Rectal smooth muscle tissue (tissue), 1 donor: ENCODE results near the gene PDGFD.
A peak's percentile ranks its signal among the peaks of the same experiment; 100 is the strongest.

Experiments
- H3K27ac ChIP-seq: one replicate; pipeline ENCODE4 v1.7.0; 2013; ENCODE audit warnings: low read depth, low read length, inconsistent platforms
- H3K27me3 ChIP-seq: one replicate; pipeline ENCODE4 v1.7.0; 2013; ENCODE audit warnings: low read length; ENCODE audit not compliant: control insufficient read depth, insufficient read depth
- H3K36me3 ChIP-seq: one replicate; pipeline ENCODE4 v1.7.0; 2013; ENCODE audit warnings: low read length; ENCODE audit not compliant: control insufficient read depth, insufficient read depth
- H3K4me1 ChIP-seq: one replicate; pipeline ENCODE4 v1.7.0; 2013; ENCODE audit warnings: low read length; ENCODE audit not compliant: control insufficient read depth, insufficient read depth
- H3K4me3 ChIP-seq: one replicate; pipeline ENCODE4 v1.7.0; 2013; ENCODE audit warnings: low read length
- H3K9ac ChIP-seq: one replicate; pipeline ENCODE4 v1.7.0; 2013; ENCODE audit warnings: low read length

The PDGFD gene

DNA sequence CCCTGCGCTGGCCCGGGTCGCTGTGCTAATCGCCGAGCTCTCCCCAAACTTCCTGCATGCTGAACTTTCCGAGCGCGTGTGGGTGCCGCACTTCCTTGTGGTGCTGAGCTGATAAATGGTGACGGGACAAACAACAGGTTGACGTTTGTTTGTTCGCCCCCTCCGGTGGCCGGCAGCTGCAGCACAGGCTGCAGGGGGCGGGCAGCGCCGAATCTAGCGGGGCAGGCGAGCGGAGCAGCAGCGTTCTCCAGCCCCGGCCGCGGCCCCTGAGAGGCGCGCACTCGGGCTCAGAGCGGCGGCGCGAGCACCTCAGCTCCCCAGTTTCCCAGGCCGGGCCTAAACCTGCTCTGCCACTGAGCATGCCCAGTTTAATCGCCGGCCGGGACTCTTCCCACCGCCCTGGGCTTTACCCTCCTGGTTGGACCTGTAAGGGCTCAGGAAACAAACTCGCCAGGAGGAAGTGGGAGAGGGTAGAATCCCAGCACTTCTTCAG is at the start of gene PDGFD:
Gene PDGFD (minus strand): TSS at position 120 of the 493 bp plus-strand sequence.
- Histone ChIP-seq H3K27me3 (no peaks in the 10 kb centered on the region), H3K4me3 (peak within 1 kb of the TSS; percentile 50), H3K36me3 (no peaks in the 10 kb centered on the region), H3K4me1 (no peaks in the 10 kb centered on the region), H3K9ac (no peak within 1 kb of the TSS), H3K27ac (no peak within 1 kb of the TSS)

DNA sequence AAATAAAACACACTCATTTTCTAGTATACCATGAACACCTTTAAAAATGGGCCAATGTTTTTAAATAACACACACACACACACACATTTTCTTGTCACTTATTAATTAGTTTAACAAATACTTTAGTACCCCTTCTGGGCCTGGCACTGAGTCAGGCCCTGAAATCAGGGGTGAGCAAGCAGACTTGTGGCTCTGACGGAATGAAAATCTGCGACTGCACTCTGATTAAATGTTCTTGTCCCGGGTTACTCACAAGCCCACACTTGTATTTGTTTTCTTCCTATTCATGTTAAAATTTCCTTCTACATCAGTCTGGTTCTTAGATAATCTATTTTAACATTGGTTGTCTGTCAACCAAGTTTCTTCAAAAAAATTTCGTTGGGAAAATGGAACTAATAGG is 43.0 kb upstream of the PDGFD start:
- Histone ChIP-seq H3K27ac (no peak overlapping the region), H3K27me3 (no peaks in the 10 kb centered on the region), H3K4me1 (no peaks in the 10 kb centered on the region), H3K9ac (no peak overlapping the region), H3K4me3 (no peak overlapping the region), H3K36me3 (no peaks in the 10 kb centered on the region)

DNA sequence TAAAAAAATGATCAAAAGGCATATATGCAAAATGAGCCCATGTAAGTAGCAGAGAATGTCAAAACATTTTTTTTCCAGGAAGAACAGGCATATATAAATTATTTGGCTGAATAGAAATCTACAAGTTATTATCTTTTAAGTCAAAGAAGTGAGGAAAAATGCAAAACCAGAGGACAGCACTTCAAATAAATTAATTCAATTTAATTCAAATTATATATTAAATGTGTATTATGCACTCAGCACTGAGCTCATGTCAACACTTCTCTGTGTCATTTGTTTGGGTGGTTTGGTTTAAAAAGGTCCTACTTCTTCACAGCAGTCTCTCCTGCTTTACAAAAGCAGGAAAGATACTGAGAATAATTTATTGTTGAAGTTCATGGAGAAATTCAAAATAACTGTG is 41.9 kb upstream of the PDGFD start:
- H3K4me1 ChIP-seq = no peaks in the 10 kb centered on the region
- H3K9ac ChIP-seq = no peak overlapping the region
- no peaks in the 10 kb centered on the region for H3K27me3 ChIP-seq

DNA sequence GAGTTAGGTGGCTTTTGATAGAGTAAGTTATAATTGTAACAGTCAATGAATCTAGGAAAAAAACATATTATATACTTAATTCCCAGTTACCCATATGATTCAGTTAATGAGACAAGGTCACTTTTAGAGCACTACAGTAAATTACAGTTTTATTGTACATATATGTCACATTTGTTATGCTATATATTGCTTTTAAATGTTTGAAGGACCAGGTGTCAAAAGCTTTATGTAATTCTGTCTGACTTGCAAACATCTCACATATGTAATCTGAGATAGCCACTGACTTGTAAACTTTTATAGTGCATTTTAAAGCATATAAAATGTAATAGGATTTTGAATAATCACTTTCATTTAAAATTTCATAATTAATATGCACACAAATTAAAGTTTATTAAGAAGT is 36.7 kb upstream of the PDGFD start:
- no peak overlapping the region for H3K27ac ChIP-seq
- H3K27me3 ChIP-seq = no peaks in the 10 kb centered on the region
- H3K36me3 ChIP-seq = no peaks in the 10 kb centered on the region
- no peak overlapping the region for H3K4me3 ChIP-seq
- H3K4me1 ChIP-seq = no peaks in the 10 kb centered on the region
- no peak overlapping the region for H3K9ac ChIP-seq

More for the DNA sequence above, 41.9 kb upstream of the PDGFD start:
- Histone ChIP-seq H3K27ac (no peak overlapping the region), H3K36me3 (no peaks in the 10 kb centered on the region), H3K4me3 (no peak overlapping the region)

DNA sequence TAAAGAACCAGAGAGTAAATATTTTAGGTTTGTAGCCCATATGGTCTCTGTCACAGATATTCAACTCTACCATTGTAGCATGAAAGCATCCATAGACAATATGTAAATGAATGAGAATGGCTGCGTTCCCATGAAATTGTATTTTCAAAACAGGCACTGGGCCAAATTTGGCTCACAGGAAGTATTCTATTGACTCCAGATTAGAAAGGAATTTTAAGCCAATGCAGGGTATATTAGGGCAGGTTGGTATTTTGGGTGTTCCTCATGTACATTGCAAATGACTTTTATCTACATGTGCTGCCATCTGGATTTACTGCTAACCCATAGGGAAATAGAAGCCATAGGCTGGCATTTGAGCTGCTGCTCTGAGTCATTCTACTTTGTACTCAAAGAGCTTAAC is 35.1 kb upstream of the PDGFD start:
- Histone ChIP-seq H3K27ac (no peak overlapping the region), H3K9ac (no peak overlapping the region), H3K4me1 (no peaks in the 10 kb centered on the region), H3K36me3 (no peaks in the 10 kb centered on the region), H3K4me3 (no peak overlapping the region), H3K27me3 (no peaks in the 10 kb centered on the region)

DNA sequence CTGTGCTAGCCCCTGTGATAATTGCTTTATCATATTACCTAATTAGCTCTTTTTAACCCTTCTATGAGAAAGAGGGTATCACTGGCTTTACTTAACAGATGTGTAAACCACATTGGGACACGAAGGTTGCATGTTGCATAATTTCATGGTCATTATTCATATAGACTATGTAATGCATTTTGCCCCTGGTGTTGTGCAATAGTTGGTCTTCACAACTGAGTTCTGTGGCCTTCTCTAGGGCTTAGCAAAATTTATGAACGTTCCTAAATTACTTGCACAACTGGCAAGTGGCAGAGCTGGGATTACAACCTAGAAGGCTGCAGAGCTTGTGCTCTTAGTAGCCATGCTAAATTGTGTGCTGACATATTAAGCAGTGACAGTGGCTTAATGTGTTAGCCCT is 34.6 kb upstream of the PDGFD start:
- no peaks in the 10 kb centered on the region for H3K4me1 ChIP-seq
- no peak overlapping the region for H3K9ac ChIP-seq
- no peak overlapping the region for H3K4me3 ChIP-seq
- H3K27ac ChIP-seq = no peak overlapping the region
- H3K36me3 ChIP-seq = no peaks in the 10 kb centered on the region
- no peaks in the 10 kb centered on the region for H3K27me3 ChIP-seq

DNA sequence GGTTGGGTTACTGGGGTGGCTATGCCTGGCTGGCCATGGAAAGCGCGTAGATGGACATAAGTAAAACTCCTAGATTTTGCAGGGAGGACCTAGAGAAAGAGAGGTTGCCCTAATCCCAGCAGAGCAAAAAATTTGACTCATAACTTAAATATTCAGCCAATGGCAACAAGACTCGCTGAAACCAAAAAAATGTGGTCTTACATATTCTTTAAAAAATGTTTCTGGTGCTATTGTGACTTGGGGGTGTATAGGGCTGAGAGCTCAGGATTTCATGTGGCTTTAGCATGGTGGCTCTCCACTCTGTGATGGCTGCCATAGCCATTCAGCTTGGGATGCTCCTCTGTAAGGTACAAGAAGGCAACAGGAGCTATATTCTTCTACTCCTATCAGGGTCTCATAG is 27.2 kb upstream of the PDGFD start:
- H3K27me3 ChIP-seq = no peaks in the 10 kb centered on the region
- H3K9ac ChIP-seq = no peak overlapping the region
- no peak overlapping the region for H3K27ac ChIP-seq
- H3K4me3 ChIP-seq = no peak overlapping the region
- no peaks in the 10 kb centered on the region for H3K4me1 ChIP-seq
- H3K36me3 ChIP-seq = no peaks in the 10 kb centered on the region

DNA sequence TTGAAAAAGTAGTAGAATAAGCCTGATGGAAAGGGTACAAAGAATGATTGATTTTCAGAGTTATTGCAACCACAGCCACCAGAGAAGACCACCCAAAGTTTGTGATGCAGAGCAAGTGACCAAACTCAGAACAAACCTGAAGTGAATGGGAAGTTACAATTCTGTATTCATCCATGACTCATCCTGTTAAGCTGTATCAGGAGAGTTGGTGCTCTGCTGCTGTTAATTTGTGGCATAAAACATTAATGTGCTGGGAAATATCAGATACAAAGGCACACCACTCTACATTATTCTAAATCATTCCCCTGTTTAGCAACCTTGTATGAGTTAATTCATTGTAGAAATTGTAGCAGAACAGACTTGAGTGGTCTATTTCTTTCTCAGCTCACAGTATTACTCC is 19.6 kb upstream of the PDGFD start:
- no peaks in the 10 kb centered on the region for H3K4me1 ChIP-seq
- no peak overlapping the region for H3K27ac ChIP-seq
- no peaks in the 10 kb centered on the region for H3K36me3 ChIP-seq
- no peak overlapping the region for H3K9ac ChIP-seq
- H3K4me3 ChIP-seq = no peak overlapping the region
- H3K27me3 ChIP-seq = no peaks in the 10 kb centered on the region

DNA sequence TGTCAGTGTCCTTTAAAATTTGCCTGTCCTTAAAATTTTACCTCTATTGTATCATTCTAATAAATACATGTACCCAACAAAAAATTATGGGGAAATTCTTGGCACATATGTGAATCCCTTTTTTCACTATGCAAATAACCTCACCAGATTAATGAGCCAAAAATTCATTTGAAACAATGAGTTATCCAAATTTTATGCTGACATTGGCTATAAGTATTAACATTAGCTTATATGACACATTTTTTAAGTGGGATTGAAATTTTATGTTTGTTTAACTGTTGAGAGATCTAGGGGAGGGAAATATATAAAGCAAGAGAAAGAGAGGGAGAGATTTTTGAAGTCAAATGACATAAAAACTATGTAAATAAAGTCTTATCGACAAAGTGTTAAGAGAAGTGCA is 11.8 kb upstream of the PDGFD start:
- Histone ChIP-seq H3K36me3 (no peaks in the 10 kb centered on the region), H3K27ac (no peak overlapping the region), H3K27me3 (no peaks in the 10 kb centered on the region), H3K9ac (no peak overlapping the region), H3K4me1 (no peaks in the 10 kb centered on the region), H3K4me3 (no peak overlapping the region)

DNA sequence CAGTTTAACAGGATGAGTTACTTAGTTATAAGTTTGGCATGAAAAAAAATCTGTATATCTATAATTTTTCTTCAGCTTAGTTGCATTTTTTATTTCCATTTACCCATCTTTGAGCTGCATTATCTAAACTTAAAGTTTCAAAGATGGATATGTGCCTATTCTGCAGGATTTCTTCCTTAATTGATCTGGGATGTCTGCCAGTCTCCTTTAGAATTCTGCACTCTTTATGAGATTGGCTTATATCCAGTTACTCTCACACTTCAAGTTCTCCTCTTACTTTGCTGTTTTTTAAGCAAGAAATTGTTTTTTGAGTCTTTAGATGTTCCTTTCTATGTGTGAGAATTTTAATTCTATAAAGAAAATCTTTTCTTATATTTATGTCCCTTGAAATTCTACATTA is 5.1 kb upstream of the PDGFD start:
- no peak overlapping the region for H3K27ac ChIP-seq
- no peaks in the 10 kb centered on the region for H3K27me3 ChIP-seq
- no peaks in the 10 kb centered on the region for H3K4me1 ChIP-seq
- no peak overlapping the region for H3K9ac ChIP-seq
- H3K4me3 ChIP-seq = no peak overlapping the region
- no peaks in the 10 kb centered on the region for H3K36me3 ChIP-seq

DNA sequence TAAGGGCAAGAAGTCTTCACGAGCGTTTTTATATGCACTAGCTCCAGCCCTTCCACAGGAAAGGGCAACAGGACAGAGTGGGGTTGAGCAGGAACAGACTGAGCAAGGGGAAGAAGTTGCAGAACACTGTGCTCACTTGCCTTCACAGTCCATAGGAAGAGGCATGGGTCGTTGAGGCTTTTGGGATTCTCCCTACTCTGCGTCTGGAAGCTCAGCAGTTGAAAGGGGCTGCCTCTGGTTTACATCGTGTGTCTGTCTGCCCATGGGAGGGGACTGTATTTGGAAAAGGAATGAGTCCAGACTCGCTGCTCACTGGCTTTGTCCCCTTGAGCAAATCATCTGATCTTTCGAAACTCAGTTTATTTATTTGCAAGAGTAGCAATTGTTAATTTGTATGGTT is 1.1 kb upstream of the PDGFD start:
- Histone ChIP-seq H3K4me1 (no peaks in the 10 kb centered on the region), H3K9ac (no peak overlapping the region), H3K36me3 (no peaks in the 10 kb centered on the region), H3K27ac (no peak overlapping the region), H3K4me3 (no peak overlapping the region), H3K27me3 (no peaks in the 10 kb centered on the region)

DNA sequence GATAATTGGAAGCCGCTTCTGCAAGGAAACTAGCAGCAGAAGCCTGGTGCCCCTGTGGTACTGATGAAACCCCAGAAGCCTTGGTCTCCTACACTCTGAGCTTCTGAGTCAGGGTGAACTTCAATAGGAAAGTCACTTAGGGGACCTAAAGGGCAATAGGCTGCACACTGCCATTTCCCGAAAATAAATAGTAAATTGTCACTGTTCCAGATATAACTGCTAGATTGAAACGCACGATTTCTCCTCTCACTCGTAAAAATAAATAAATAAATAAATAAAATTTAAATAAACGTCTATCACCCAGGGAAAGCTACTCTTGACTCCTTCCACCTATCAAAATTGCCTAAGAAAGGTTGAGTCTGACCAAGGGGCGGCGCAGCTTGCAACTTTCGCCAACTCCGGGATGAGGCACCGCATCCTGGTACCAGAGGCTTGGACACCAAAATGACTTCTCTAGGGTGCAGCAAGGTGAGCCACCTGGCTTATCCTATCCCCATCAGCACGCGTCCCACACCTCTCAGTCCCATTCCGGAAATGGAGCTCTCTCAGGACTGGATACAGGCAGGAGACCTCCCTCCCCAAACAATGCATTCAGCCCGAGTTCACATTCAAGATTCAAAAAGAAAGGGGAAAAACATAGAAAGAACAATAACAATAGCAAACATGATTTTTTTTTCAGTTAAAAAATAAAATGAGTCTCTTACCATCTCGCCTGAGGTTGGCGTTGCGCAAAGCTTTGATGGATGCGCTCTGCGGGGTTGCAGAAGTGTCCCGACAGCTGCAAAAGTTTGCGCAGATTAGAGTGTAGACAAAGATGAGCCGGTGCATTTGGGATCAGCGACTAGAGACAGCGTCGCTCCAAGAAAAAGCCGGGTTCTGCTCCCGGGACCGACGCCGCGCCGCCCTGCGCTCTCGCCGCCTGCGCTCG is 583 bp downstream of the PDGFD start:
- Histone ChIP-seq H3K9ac (no peak overlapping the region), H3K36me3 (no peaks in the 10 kb centered on the region), H3K4me1 (no peaks in the 10 kb centered on the region), H3K27ac (no peak overlapping the region), H3K4me3 (peak overlapping the region; percentile 50), H3K27me3 (no peaks in the 10 kb centered on the region)
